HG02642 (cell line): Measurements from ENCODE around the gene MAGI2.

Experiments
- ATAC-seq: cut with Tn5 transposase; IDR thresholded peaks from one replicate; pipeline ENCODE4 v1.9.1; 2021; ENCODE audit warnings: mild to moderate bottlenecking; ENCODE audit not compliant: unreplicated experiment, poor library complexity

MAGI2 gene

DNA sequence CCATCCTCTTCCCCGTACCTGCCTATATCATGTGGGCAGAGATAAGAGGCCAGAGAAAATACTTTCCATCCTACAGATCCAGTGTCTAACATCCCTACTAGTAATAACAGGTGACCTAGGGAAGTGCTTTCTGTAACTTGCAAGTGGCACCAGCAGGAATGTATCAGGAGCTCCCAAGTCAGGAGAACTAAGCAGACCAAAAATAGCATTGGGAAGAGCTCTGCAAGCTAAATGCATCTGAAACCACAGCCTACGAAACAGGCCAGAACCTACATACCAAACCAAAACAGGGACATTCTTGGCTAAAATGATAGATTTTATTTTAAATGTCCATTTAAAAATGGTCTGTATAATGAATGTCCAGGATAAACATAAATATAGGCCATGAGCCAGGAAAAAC is 974.1 kb downstream of the MAGI2 start:
- no peak for ATAC-seq

- ATAC-seq, result no peak
Measured at GRCh38 chr7:78476851-78477405, 976.5 kb downstream of the MAGI2 start.

- no peak for ATAC-seq
Measured at GRCh38 chr7:78473571-78474301, 979.7 kb downstream of the MAGI2 start.

DNA sequence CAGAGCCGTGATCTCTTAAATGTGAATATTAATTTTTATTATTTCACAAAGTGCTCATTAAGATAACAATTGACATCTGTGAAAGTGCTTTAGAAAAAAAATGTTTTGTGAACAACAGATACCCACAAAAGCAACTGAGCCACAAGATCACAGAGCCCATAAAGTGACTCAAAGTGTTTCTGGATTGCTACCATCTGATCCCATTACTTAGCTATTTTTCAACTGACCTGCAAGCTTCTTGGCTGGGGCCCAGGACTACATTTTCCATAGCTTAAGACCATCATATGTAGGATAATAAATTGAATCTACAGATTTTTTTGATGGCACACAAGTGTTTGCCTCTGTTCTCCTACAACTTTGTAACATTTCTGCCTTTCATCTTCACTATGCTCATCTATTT is 980.4 kb downstream of the MAGI2 start:
- no peak for ATAC-seq

DNA sequence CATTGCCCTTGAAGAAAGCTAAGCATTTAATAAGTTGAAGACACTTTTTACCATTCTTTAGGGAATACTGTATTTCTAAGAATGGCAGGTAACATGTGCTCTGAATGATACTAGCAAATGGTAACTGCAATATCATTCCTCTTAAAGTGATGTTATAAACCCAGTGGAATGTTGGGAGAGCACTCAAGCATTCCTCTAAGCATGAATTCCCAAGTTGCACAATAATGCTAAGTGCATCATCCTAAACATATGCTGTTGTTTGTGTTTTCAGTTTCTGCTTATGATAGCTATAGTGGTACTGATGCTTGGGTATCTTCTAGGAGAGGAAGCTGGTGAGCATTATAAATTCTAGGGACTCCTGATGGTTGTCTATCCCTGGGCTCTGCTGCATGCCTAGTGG is 980.9 kb downstream of the MAGI2 start:
- ATAC-seq, result no peak

DNA sequence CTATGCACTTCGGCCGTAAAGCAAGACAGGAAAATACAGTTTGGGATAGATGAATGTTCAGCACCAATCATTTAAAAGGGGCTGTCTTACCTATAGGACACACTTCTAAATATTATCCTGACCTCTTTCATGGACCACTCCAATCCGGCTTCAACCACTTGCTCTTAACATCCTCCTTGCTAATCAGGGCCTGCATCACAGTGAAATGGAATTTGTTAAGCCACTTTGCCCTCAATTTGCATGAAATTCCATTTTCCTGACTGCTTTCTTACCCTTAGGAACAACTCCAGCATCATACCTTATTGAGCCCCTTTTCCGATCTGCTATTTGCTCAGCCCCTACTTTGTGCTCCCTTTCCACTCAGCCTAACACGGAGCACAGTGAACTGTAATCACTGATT is 987.6 kb downstream of the MAGI2 start:
- no peak for ATAC-seq

DNA sequence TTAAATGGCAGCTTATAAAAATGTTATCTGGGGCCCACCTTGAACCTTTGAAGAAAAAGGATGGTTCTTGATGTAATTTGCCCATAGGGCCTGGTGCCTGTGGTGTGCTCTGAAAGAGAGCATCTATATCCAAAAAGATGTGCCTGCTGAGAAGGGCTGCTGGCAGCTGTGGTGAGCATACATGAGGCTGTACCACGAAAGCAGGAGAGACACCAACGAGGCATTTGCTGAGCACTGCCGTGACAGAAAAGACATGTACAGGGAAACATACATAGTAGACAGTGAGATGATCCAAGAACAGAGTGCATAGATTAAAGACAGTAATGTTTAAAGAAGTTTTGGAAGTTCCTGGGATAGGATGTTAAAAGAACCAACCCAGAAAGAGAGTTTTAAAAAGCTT is 990.4 kb downstream of the MAGI2 start:
- no peak for ATAC-seq

DNA sequence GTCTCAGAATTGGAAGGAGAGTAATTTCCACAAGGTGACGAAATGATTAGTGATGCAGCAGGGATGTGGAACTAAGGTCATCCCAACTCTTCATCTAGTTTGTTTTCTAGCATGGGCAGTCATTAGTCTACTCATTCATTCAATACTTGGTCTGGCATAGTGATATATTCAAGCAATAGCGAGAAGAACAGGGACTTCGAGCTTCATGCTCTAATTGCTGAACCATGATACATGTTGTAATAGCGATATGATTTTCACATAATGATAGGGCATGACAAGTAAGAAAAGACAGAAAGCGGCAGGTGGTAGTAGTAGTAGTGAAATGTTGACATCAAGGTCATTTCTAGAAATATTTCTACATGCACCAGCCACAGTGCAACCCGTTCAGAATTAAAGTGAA is 1002.8 kb downstream of the MAGI2 start:
- no peak for ATAC-seq

- no peak for ATAC-seq
Measured at GRCh38 chr7:78448911-78449310, 1004.6 kb downstream of the MAGI2 start.

DNA sequence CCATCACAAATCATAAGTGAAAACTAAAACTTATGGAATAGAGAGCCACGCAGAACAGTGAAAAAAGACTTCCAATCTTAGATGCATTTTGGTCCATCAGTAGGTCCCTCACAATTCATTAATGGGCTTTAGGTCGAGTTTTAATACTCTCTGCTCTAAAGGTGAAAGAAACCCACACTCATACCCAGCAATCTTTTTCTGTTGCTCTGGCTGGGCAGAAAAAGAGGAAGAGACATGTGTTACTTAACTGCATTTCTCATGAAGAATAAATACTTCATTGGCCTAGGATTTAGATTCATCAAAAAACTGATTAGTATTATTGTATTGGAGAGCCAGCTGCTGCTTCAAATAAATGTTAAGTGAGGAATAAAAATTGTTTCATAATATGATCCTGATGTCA is 1009.2 kb downstream of the MAGI2 start:
- no peak for ATAC-seq

GRCh38 chr7:78443811-78444210 is 1009.7 kb downstream of the MAGI2 start:
- ATAC-seq, result no peak

DNA sequence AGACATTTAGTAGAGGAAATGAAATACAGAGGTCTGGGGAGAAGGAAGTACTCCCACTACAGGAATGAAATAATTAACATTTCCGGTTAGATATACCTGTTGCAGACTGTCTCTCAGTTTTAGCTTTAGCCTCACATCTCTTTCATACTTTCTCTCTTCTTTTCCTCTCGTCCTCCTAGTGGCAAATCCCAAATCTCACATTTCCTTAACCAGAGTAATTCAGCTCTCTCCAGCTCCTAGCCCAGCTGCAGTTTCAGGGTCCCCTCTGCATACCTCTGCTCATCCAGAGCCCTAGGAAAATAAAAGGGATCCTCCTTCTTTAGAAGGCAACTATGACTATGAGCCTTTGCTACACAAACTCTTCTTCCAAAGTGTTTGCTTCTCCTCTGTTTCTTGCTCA is 1011.7 kb downstream of the MAGI2 start:
- ATAC-seq, result no peak

GRCh38 chr7:78438433-78438832 is 1015.0 kb downstream of the MAGI2 start:
- no peak for ATAC-seq

DNA sequence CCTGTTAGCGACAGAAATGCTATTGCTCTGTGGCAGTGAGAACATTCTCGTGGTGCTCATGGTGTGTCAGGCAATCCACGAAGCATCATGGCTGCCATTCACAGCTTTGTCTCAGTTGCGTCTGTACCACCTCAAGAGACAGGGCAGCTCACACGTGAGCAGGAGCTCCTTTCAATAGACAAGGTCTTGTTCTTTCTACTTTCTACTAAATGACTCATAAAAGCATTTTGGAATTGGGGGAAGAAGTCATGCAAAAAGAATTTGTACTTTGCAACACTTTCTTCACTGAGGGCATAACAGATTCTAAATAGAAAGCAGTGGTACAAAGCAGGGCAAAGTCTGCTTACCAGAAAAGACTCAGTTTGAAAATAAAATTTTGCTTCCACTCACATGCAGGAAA is 1016.3 kb downstream of the MAGI2 start:
- ATAC-seq, result no peak

DNA sequence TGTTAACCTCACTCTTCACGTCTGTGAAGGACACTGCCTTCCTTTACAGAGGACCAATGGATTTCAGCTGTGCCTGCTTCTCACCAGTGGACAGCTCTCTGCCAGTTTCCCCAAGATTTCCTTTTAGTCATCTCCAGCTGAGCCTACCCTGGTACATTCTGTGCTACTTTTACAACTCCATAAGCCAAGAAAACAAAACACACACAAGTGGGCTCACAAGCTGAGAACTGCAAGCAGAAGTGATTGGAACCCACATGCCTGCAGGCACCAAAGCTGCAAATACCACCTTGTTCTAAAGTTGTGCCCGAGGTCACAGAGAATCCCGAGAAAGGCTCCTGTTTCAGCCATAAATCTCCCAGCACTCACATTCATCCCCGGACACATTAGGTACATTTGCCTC is 1018.1 kb downstream of the MAGI2 start:
- no peak for ATAC-seq

GRCh38 chr7:78434281-78434680 is 1019.2 kb downstream of the MAGI2 start:
- ATAC-seq, result no peak

DNA sequence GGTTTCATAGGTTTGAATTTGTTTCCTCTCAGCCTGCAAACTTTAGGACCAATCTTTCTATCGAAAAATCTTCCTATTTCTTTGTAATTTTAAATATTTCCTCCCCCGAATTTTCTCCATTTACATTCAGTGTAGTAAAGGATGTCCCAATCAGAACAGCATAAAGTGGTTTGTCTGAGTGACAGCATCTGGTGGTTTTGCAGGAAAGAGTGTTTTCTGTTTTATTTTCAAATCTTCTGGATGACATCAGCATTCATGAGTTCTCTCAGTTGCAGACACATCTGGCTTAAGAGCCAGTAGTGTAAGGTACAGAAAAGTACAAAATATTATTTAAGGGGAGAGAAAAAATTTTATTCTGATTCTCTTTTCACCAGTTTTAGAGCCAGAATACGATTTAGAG is 1020.0 kb downstream of the MAGI2 start:
- no peak for ATAC-seq

- no peak for ATAC-seq
Measured at GRCh38 chr7:78429878-78430277, 1023.6 kb downstream of the MAGI2 start.

DNA sequence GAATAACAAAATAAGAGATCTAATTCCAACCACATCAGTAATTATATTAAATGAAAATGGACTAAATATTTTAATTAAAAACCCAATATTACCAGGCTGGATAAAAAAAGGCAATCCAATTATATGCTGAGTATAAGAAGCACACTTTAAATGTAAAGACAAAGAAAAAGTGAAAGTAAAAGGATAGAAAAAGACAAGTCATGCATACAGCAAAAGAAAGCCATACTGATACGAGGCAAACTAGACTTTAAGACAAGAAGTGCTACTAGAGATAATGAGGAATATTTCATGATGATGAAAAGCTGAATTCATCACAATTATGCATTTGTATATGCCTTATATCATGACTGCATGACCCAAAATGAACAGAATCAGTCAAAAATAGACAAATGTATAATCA is 1026.3 kb downstream of the MAGI2 start:
- ATAC-seq, result no peak

- no peak for ATAC-seq
Measured at GRCh38 chr7:78420001-78420400, 1033.5 kb downstream of the MAGI2 start.

- ATAC-seq, result no peak
Measured at GRCh38 chr7:78417180-78417853, 1036.2 kb downstream of the MAGI2 start.

GRCh38 chr7:78413568-78413967 is 1039.9 kb downstream of the MAGI2 start:
- no peak for ATAC-seq
